ENCODE measurements around the gene ARHGAP15.
"Not testable (repeated sequence)": the region's sequence is repeated elsewhere in the genome, so short reads cannot be mapped to it uniquely, and the experiment has no call there.

The ARHGAP15 gene

DNA sequence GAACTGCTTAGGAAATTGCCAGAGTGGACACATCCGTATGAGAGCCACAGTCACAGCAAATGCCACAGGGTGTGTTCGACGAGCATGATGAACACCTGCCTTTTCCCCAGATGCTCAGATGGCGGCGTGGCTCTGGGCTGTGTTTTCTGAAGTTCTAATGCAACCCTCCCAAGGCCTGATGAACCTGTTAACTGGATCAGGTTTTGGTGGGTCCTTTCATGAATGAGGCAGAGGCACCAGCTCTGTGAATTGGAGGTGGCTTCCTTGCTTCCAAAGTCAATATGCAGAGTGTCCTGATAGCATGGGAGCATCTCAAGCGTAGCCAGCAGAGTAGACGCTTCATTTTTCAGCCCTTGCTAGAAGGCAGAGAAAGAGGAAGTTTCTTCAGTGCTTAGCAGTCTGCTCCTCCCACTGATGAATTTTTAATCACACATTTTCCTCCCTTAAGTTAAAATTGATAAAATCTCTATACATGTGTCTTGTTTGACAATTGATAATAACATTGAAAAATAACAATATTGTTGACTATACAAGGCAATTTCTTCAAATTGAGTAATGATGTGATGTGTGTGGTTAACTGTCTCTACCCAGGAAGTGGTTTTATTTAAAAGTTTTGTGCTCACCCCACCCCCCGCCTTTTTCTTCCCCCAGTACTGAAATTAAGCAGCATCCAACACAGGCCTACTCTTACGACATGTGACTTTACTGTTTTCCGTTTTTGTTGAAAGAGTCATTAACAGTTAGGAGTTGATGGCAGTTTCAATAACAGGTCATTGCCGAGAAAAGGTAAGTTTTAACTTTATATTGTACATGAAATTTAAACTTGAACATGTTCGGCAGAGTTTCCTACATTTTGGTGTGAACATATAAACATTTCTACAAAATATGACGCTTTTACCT lies at the start of gene ARHGAP15:
Gene ARHGAP15 (plus strand): TSS at position 739 of the 900 bp plus-strand sequence.
- in situ Hi-C loops (cut with MboI; ENCODE audit: low sequenced_read_pairs): no loop called here

DNA sequence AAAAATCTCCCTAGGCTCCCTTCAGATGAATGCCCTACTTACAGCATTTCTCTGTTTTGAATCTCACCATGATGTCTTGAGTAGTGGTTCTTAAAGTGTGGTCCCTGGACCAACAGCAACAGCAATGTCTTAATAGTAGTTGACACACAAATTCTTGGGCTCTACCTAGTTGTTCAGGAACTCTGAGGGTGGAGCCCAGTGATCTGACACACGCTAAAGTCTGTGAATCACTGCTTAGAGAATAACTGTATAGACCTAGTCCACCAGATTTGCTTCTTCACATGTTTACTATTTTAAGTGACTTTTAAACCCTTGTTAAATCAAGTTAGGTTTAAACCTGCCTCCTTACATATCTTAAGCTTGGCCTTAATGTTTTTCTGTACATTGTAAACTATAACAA lies 47.6 kb upstream of the ARHGAP15 start:
- in situ Hi-C loops (cut with MboI; ENCODE audit: low sequenced_read_pairs): no loop called here

DNA sequence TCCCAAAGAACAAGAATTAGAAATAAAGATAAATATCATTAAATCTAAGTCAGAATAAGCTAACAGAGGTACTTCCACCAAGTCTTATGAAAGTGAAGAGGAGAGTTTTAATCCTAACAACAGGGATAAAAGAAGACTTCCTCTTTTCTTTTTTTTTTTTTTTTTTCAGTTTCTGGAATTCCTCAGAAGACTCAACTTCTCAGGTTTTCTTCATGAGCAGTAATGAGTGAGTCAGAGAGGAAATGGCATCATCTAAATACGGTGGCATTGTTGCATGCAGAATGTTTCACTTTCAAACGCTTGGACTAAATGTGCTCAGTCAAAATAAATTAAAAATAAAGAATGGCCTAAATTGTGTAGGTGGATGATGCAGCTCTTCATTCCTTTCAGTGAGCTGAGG lies 45.6 kb upstream of the ARHGAP15 start:
- in situ Hi-C loops (cut with MboI; ENCODE audit: low sequenced_read_pairs): no loop called here

DNA sequence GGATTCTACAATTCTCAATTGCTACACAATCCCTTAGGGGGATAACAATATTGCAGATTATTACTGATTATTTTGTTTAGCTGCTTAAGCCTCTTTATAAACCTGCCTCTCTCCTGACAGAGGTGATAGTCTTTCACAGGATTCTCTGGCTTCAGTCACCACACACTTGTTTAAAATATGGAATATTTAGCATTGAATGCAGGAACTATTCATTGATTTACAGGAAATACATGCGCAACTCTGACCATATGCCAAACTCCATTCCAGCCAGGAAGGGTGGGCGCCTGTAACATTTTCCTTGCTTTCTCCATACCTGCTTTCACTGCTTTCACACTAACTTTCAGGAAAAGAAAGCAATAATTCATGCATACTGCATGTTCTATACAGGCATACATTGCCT lies 44.8 kb upstream of the ARHGAP15 start:
- in situ Hi-C loops (cut with MboI; ENCODE audit: low sequenced_read_pairs): no loop called here

DNA sequence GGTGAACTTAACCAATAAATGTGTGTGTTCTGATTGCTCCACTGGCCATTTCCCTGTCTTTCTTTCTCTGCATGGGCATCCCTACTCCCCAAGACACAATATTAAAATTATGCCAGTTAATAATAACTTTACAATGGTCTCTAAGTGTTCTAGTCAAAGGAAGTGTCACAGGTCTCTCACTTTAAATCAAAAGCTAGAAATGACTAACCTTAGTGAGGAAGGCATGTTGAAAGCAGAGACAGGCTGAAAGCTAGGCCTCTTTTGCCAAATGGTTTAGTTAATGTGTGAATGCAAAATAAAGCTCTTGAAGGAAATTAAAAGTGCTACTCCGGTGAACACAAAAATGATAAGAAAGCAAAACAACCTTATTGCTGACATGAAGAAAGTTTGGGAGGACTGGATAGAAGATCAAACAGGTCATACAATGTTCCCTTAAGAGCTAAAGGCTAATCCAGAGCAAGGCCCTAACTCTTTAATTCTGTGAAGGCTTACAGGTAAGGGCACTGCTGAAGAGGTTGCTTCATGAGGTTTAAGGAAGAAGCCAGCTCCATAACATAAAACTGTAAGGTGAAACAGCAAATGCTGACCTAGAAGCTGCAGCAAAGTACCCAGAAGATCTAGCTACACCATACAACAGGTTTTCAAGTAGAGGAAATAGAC lies 44.0 kb upstream of the ARHGAP15 start:
- in situ Hi-C loops (cut with MboI; ENCODE audit: low sequenced_read_pairs): no loop called here

DNA sequence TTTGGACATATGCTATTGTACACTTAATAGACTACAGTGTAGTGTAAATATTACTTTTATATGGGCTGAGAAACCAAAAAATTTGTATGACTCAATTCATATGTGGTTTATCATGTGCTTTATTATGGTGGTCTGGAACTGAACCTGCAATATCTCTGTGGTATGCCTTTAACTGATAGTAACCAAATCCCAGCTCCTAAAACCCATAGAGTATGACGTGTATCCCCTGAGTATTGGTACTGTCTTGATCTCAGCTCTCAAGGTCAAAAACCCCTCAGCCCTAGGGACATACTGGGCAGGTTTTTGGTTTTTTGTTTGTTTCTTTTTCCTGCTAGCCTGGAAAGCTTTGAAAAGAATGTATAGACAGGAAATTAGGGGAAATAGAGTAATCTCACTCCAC lies 42.2 kb upstream of the ARHGAP15 start:
- in situ Hi-C loops (cut with MboI; ENCODE audit: low sequenced_read_pairs): no loop called here

DNA sequence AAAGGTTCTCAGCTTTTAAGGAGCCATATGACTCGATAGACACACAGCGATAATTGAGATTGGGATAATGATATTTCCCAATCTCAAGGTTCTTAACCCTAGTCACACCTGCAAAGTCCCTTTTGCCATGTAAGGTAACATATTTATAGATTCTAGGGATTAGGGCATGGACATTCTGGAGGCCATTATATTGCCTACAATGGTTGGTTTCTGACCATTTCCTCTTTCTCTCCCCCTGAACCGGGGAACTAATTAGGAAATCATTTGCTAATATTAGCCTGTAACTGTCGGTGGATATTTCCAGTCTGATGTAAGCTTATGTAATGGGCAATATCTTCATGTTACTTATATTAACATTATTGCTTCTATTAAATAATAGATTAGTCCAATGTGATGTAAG lies 40.8 kb upstream of the ARHGAP15 start:
- in situ Hi-C loops (cut with MboI; ENCODE audit: low sequenced_read_pairs): no loop called here

DNA sequence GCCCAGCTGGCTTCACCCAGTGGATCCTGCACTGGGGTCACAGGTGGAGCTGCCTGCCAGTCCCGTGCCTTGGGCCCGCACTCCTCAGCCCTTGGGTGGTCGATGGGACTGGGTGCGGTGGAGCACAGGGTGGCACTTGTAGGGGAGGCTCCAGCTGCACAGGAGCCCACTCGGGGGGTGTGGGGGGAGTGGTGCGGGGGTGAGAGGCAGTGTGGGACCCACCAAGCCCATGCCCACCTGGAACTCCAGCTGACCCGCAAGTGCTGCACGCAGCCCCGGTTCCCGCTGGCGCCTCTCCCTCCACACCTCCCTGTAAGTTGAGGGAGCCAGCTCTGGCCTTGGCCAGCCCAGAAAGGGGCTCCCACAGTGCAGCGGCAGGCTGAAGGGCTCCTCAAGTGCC lies 39.7 kb upstream of the ARHGAP15 start:
- in situ Hi-C loops (cut with MboI; ENCODE audit: low sequenced_read_pairs): not testable (repeated sequence)

DNA sequence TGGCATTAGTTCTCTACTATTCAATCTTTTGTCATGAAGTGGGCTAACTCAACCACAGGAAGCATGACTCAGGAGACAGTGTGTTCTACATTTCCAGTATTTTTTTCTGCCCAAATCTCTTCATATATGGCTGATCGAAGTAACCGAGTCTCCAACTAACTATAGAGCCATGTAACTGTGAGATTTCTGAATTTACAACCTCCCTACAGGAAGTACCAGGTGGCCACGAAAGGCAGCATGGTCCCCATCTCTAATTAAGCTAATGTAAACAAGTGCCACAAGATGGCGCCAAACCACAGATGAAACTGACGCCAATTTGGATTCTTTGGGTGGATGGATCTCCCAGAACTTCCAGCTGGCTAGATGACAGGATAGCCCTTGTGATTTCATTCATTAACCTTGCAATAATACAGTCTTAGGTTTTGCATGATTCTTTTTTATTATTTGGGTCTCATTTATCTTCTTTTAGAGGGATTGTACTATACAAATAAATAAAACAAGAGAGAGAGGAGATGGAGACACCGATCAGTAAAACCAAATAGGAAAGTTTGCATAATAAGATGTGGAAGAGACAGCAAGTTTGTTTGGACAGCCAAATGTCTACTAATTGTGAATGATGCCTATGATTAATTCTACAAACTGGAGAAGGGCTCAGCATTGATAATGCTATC lies 18.3 kb upstream of the ARHGAP15 start:
- in situ Hi-C loops (cut with MboI; ENCODE audit: low sequenced_read_pairs): loop anchor here (25.0 kb wide), 1 partner anchor 101 kb away; no protein-coding TSS in a partner anchor

DNA sequence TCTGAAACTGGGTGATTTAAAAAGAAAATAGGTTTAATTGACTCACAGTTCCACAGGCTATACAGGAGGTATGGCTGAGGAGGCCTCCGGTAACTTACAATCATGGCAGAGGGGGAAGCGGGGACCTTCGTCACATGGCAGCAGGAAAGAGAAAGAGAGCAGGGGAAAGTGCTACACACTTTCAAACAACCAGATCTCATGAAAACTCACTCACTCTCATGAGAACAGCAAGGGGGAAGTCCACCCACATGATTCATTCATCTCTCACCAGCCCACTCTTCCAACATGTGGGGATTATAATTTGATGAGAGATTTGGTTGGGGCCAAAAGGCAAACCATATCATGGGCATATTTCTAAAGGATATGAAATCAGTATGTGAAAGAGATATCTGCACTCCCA lies 12.0 kb upstream of the ARHGAP15 start:
- in situ Hi-C loops (cut with MboI; ENCODE audit: low sequenced_read_pairs): loop anchor here (25.0 kb wide), 1 partner anchor 95 kb away; no protein-coding TSS in a partner anchor

DNA sequence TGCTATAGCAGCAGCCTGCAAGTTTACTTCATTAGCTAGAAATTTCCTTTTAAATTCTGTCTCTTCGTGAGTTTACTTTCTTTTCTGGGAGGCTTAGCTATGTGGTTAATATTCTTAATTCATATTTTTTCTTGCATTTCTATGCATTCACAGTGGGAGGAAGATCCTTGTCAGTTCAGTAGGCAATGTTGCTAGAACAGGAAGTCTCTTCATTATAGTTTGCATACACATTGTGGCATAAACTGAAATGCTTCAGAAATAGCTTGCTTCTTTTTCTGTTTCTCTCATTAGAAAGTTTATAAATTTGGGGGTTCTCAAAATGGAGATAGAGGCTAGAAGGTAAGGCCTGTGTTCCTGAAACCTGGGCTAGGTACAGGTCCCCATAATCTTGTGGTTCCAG lies 8.1 kb upstream of the ARHGAP15 start:
- in situ Hi-C loops (cut with MboI; ENCODE audit: low sequenced_read_pairs): loop anchor here (25.0 kb wide), 1 partner anchor 91 kb away; no protein-coding TSS in a partner anchor

DNA sequence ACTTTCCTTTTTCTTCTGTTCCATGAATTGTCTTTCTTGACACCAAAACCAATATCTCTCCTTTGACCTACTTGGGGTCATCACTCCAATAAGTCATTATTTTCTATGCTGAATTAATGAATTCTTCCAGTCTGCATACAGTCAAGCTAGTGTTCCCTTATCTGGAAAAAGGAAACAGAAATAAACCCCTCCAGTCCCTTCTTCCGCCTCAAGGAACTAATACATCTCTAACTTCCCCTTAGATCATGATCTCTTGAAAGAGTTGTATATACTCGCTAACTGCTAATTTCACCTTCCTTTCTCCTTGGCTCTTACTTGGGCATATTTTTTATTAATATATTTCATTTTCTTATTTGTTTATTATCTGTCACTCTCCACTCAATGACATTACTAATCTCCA lies 7.3 kb upstream of the ARHGAP15 start:
- in situ Hi-C loops (cut with MboI; ENCODE audit: low sequenced_read_pairs): loop anchor here (25.0 kb wide), 1 partner anchor 90 kb away; no protein-coding TSS in a partner anchor

DNA sequence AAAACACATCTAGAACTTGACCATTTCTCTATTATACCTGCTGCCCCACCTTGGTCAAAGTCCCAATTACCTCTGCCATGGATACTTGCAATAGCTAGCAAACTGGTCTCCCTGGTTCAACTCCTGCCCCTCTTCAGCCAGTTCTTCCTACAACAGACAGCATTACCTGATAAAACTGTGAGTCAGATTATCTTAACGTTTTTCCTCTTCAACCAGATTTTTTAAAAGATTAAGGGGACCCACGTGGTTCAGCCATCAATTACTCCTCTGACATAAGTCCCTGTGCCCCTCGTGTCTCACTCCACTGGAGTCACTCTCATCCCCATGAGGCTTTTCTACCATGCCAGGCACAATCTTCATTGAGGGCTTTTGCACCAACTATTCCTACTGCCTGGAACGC lies 5.3 kb upstream of the ARHGAP15 start:
- in situ Hi-C loops (cut with MboI; ENCODE audit: low sequenced_read_pairs): loop anchor here (25.0 kb wide), 1 partner anchor 88 kb away; no protein-coding TSS in a partner anchor

DNA sequence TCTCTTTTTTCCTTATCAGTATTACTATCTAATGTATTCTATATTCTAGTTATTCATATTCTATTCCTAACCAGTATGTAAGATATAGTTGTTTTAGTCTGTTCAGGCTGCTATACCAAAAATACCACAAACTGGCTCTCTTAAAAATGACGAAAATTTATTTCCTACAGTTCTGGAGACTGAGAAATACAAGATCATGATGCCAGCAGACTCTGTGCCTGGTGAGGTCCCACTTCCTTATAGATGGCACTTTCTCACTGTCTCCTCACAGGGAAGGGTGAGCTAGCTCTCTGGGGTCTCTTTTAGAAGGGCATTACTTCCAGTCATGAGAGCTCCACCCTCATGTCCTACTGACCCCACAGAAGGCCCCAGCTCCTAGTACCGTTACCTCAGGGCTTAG lies 4.8 kb upstream of the ARHGAP15 start:
- in situ Hi-C loops (cut with MboI; ENCODE audit: low sequenced_read_pairs): loop anchor here (25.0 kb wide), 1 partner anchor 88 kb away; no protein-coding TSS in a partner anchor

DNA sequence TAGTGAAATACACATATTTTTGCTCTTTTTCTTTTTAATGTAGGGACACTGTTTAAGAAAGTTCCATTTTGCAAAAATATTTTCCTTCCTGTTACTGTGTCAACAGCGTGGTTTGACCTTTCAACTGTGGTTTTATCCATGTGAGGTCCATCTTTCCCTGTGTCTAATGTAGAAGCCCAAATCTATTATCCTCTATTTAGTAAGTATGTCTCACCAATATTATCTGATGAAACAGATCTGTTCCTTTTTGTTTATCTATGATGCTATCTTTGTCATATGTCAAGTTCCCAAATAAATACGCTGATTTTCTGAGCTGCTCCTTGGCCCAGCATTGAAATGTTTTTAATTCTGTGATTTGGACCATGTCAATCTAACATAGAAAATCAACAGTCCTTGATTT lies 3.5 kb upstream of the ARHGAP15 start:
- in situ Hi-C loops (cut with MboI; ENCODE audit: low sequenced_read_pairs): no loop called here

DNA sequence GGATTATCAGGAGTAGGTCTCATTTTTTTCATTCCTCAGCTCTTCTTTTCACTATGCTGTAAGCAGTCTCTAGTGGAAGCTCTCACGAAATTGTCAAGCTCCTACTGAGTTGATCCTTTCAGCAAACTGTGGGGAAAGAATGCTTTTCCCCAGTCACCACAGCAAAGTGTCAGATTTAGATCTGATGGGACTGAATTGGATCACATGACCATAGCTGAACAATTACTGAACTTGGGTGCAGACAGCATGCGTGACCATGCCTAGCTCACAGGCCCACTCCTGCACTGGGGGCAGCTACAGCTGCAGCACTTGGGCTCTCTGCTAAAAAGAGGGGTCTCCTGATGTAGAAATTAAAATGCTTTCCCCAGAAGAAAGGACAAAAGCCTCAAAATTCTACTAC lies 3.1 kb downstream of the ARHGAP15 start:
- in situ Hi-C loops (cut with MboI; ENCODE audit: low sequenced_read_pairs): no loop called here

DNA sequence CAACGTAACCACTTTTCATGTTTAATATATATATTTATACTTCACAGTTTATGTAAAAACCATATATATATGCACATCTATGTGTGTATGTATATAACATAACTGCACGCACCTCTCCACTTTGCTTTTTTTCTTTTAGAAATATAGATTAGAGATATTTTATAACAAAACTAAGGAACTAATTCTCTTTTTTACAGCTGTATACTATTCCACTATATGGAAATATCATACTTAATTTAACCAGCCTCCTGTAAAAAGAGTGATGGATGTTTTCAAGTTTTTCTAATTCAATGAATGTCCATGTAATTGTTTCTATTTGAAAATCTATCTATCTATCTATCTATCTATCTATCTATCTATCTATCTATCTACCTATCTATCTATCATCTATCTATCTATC lies 4.6 kb downstream of the ARHGAP15 start:
- in situ Hi-C loops (cut with MboI; ENCODE audit: low sequenced_read_pairs): no loop called here

DNA sequence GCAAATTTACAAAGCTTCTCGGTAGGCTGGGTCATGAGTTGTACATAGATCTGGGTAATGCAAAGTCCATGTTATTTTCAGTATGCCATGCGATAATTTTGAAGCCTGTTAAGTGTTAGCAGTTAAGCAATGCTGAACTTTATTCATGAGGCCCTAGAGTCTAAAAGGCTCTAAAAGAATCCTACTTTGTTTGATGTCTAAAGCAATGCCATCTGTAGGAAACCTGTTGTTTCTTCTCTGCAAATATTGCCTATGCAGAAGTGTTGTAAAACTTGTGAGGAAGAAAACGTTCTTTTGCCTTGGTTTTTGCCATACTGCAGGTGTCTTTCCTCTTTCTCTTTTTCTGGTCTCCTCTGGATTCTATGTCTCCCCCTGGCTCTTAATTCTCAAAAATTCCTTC lies 9.1 kb downstream of the ARHGAP15 start:
- in situ Hi-C loops (cut with MboI; ENCODE audit: low sequenced_read_pairs): no loop called here

DNA sequence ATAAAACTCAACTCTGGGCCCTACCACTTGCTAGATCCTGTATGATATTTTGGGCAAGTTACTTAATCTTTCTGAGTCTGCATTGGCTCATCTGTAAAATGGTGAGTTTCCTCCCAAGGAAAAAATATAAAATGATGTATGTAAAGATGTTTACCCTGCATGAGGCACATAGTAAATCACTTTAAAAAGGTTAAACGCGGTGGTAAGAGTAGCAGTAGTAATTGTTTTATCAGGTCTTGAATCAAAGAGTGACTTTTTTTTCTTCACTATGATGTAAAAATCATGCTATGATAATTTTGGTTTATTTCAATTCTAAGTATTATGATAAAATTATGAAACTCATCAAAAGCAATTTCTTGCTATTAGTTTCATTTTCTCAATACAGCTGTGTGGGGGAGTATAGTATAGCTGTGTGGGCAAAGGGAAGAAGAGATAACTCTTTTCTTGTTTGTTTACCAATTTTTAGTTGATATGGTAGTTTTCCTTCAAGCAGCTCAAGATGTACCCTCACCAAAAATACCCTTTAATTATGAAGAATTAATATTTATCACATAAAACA lies 10.7 kb downstream of the ARHGAP15 start:
- in situ Hi-C loops (cut with MboI; ENCODE audit: low sequenced_read_pairs): no loop called here

DNA sequence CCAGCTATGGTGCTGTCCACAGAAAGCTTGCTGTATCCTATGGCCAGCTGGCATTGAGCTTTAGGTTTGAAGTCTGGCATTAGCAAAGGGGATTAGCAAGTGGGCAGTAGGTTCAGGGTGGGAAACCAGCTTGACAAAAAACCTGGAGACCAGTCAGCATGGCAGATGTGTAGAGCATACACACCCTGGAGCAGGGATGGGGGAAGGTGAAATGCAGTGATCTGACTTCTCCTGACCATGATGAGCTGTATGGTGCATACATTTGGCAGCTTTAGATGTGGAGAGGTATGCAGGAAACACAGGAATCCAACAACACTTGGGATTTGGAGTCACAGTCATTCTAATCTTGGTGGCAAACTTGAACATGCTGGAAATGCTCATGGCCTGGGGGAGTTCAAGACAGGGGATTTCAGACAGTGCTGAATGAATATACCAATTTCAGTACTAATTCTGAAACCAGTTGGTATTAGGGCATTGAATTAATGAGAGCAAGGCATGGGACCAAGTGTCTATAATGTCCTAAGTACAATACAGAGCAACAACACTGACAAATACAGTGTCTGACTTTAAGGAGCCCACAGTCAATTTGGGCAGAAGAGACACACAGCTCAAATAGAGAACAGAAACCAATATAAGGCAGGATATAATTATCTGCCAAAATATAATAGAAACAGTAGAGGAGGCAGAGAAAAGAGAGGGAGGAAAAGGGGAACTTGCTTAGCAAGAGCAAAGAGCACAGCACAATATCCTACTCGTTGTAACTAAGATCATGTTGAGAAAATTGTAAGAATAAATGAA lies 11.8 kb downstream of the ARHGAP15 start:
- in situ Hi-C loops (cut with MboI; ENCODE audit: low sequenced_read_pairs): no loop called here
